Stimulated activated CD4-positive, alpha-beta T cell treated with anti-CD3 and anti-CD28 coated beads, TNF-alpha, amount 100 ng/mL, for 24 hours (primary cell): ENCODE measurements around the gene USP32.
"Not testable (repeated sequence)": the region's sequence is repeated elsewhere in the genome, so short reads cannot be mapped to it uniquely, and the experiment has no call there.

ENCODE experiments used
- DNase-seq, 3 experiments: peaks; one replicate each; pipeline ENCODE4 v3.0.0-alpha.2; 2020; ENCODE audit warnings: low read depth in 3 of 3

USP32 gene

DNA sequence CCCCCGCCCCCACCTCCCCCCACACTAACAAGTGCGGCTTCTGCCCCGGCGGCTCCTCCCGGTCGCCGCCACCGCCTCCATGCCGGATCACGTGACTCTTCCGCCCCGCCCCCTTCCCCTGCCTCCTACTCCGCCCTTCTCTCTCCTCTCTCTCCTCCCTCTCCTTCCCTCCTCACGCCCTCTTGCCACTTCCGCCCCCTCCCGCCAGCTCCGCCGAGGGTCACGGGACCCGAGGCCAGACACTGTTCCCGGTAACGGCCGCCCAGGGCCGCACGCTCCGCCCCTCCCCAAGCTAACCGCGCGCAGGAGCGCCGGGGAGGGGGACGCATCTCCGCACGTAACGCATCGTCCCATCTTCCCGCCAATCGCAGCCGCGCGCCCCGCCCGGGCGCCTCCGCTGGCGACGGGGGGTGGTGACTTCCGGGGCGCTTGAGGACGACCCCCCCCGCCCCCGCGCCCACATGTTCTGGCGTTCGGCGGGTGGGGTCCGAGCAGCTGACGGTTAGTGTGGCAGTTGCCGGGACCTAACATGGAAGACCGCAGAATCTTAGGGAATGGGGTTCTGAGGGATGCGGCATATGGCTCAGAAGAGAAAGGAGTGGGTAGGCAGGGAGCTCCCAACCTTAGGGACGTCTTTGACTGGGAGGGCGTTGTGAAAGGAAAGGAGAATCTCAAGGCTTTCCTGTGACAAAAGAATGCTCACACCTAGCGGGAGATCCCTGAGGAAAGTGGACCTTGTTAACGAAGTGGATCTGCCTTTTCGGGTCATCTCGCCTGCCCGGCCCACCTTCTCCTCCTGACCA lies at the start of gene USP32:
Gene USP32, minus strand, starts transcription at position 92 of the 803 bp plus-strand sequence. CDS start 194 bp downstream, outside the sequence.
- peak; percentile 92 to 99 (median 96) for DNase-seq

DNA sequence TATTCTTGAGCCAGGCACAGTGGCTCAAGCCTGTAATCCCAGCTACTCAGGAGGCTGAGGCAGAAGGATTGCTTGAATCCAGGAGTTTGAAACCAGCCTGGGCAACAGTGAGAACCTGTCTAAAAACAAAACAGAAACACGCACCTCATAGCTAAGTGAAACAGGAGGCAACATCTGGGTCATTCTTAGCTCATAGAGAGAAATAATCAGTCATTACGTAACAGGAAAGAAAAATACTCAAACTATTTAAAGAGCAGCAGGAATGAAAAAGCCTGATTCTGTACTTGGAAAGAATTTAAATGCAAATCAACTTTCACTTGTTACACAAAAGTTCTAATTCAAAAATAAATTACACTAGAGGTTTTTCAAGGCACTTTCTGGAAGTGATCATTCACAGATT lies 47.6 kb upstream of the USP32 start:
- DNase-seq: no peak

DNA sequence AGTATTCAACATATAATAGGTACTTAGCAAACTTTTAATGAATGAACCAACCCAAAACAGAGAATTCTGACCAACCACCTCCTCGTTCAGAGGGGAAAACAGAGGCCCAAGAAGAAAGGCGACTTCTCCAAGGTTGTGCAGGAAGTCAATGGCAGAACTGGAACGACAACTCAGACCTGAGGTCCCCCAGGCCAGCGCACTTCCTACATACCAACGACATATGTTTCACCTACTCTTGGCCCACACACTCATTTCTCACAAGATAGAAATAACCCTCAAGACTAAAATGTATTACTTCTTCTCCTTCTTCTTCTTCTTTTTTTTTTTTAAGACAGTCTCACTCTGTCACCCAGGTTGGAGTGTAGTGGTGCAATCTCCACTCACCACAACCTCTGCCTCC lies 44.7 kb upstream of the USP32 start:
- DNase-seq: no peak

GRCh38 chr17:60435244-60436167 lies 43.6 kb upstream of the USP32 start:
- DNase-seq: peak; percentile 25 to 29 (median 26)

- not testable (repeated sequence) for DNase-seq
Measured at GRCh38 chr17:60433021-60433997, 41.4 kb upstream of the USP32 start.

- DNase-seq: not testable (repeated sequence)
Measured at GRCh38 chr17:60430561-60430960, 38.6 kb upstream of the USP32 start.

- not testable (repeated sequence) for DNase-seq
Measured at GRCh38 chr17:60428491-60428890, 36.6 kb upstream of the USP32 start.

DNA sequence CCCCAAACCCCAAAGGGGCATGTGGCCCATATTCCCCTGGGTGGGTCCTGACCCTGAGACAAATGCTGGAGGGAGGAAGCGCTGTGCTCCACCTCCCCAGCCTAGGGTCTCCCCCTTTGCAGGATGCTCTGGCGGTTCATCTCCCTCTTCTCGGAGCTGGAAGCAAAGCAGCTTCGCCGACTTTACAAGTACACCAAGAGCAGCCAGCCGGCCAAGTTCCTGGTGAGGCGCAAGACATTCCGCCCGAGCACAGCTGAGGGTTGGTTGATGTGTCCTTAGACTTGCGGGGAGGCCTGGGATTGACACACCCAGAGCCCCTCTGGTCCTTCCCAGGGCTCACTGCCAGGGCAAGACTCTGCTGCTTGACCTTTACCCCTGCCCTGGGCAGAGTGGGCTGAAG lies 34.7 kb upstream of the USP32 start:
- no peak for DNase-seq

DNA sequence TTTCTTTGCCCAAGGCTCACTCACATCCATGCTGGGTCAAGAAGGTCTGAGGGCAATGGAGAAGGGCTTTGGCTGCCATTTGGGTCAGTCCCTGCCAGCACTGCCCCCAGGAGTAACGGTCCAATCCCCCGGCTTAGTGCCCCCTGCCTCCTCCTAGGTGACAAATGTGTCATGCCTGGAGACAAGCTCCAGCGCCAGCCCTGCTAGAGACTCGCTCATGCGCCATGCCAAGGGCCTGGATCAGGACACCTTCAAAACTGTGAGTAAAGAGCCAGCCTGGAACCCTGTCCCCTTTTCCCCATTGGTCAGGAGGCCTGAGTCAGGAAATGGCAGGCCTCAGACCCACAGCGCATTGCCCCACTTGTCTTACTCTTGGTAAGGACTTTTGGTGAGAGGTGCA lies 33.7 kb upstream of the USP32 start:
- no peak for DNase-seq

GRCh38 chr17:60423865-60424264 lies 31.9 kb upstream of the USP32 start:
- DNase-seq: no peak

- no peak for DNase-seq
Measured at GRCh38 chr17:60422162-60422665, 30.3 kb upstream of the USP32 start, which contains the start of gene CHCT1. CHCT1 (plus strand) TSS chr17:60422489; CDS start chr17:60422593, 104 bp downstream.

DNA sequence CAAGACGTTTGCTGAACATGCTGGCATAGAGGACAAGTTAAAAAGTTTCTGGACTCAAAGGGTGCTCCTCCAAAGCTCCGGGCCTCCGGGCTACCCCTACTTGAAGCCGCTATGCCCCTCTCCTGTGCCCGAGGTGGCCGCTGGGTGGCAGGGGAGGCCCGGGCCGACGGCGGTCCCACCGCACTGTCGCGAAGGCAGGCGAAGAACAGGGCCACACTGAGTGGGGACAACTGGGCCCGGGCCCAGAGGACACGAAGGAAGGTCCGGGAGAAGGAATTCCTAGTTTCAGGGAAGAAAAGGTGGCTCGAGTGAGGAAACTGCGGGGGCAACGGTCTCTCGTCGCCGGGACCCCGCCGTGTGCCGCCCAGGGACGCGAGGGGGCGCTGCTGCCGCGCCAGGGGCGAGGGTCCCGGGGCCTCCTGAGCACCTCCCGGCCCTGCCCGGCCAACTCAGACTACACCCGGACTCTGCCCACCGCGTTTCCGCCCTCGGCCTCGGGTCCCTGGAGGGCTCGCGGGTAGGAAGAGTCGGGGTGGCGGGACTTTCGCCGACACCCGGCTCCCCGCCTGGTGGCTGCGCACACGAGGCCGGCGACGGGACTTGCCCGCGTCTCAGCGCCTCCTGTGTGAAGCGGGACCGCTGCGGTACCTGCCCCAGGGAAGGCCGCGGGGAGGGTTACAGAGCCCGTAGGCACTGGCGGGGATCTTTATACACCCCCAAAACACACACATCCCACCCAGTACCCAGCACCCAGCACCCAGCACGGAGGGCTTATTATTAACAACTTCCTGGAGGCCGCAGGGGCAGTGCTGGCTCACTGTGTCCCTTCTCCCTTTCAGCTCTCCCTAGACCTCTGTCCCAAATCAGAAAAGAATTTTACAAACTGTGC lies 29.6 kb upstream of the USP32 start:
- DNase-seq: peak; percentile 54 to 74 (median 62)

- not testable (repeated sequence) for DNase-seq
Measured at GRCh38 chr17:60419875-60420274, 27.9 kb upstream of the USP32 start.

DNA sequence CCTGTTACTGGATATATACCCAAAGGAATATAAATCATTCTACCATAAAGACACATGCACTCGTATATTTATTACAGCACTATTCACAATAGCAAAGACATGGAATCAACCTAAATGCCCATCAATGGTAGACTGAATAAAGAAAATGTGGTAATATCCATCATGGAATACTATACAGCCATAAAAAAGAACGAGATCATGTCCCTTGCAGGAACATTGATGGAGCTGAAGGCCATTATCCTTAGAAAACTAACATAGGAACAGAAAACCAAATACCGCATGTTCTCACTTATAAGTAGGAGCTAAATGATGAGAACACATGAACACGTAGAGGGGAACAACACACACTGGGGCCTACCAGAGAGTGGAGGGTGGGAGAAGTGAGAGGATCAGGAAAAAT lies 27.1 kb upstream of the USP32 start:
- not testable (repeated sequence) for DNase-seq

DNA sequence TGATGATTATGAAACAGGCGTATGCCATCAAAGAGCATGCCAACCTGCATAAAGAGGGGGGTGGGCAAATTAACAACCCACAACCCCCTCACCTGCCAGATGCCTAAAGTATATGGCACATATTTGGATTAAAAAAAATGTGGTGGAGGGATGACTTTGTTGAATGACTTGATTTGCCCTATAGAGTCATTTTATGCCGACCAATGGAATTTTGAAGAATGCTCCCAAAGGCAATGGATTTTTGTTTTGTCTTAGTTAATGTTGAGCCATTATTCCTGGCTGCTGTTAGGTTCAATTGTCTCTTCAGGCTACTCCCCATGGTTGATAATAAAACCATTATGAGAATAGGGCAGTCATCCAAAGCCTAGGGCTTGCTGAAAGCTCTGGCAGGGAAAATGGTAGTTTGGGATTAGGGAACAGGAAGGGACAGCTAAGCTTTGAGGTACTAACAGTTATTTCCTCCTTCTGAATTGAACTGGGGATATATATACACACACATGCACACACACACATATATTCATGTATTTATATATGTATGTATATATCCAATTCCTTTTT lies 24.5 kb upstream of the USP32 start:
- DNase-seq: no peak

DNA sequence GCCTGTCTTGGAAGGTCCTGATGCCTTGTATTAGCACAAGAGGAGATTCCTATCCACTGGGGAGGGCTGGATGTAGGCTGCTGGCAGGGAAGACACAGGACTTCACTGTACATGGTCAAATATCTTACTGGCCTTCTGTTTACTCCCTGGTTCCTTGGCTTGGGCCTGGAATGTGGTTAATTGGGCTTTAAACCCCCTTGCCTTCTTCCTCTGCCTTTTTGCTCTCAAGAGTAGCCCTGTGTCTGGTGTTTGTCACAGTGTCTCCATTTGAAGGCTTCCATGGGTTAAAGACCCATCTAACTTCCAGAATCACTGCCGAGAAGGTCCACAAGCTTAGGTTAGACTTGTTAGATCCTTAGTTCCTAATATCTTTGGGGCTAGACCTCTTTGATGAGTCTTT lies 23.2 kb upstream of the USP32 start:
- no peak for DNase-seq

DNA sequence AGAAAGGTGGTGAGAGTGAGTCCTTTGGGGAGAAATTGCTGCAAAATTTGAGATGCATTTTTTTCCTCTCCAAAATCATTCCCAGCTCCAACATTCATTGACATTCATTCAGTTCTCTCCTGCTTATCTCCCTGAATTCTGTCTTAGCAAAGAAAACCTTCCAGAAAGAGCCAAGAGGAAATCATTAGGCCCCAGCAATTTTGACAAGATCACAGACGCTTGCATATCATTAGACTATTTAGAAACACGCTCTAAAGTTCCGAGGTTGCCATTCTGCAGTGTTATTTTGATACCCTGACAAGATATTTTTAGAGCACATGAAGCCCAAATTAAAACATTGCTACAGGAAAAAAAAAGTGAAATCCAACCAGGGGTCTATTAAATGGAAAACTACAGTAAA lies 20.8 kb upstream of the USP32 start:
- DNase-seq: no peak

DNA sequence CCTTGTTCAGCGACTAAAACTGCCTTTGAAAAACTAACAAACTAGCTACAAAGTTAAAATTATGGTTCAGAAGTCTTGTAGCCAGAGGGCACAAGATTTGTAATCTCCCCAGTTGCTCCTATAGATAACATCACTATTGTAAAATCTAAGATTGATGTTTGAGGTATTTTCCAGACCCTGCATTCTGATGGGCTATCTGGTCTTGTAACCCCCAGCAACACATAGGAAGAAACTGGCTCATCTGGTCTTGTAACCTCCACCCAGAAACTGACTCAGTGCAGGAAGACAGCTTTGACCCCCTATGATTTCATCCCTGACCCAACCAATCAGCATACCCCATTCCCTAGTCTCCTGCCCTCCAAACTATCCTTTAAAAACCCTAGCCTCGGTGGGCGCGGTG lies 18.1 kb upstream of the USP32 start:
- DNase-seq: no peak

DNA sequence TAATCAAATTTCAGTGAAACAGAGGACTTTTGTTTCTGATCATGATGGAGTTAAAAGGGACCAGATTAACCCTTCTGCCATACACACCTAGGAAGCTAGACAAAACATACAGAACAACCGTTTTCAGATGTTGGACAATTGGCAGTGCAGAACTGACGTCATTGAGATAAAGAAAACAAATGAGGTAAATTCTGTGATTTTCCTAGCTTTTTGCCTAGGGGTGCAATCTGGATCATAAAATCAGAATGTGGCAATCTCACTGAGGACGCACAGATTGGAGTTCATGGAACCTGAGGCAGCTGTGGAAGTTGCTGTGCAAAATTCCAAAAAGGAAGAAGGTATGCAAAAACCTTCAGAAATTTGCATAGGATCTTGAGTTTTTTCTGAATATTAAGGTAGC lies 15.0 kb upstream of the USP32 start:
- DNase-seq: no peak

DNA sequence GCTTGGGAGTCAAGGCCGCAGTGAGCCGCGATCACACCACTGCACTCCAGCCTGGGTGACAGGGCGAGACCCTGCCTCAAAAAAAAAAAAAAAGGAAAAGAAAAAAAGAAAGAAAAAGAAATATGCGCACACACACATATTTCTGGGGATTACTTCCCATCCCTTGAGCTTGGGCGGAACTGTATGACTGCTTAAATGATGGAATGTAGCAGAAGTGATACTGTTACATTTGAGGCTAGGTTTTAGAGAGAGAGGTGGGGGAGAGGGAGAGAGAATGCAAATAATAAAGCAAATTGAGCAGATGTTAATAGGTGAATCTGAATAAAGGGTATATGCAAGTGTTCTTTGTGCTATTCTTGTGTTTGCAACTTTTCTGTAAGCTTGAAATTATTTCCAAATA lies 12.0 kb upstream of the USP32 start:
- no peak for DNase-seq
